ENCODE data around the gene CASK.

DNA sequence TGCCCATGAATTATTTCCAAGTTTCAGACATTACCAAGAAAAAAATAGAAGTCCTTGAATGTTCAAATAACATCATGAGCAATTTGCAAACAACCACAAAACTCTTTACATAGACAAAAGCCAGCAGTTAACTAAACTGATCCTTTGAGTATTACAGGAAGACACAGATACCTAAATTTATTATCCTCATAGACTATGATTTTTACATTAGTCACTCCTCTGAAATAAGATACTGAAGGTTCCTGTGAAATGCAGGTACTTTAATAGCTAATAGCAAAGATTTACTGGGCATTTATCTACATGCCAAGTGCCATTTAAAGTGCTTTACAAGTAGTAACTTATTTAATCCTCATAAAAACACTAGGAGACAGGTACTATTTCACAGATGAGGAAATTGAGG is 161.7 kb downstream of the CASK start:
- TF ChIP-seq CREM (CRISPR knock-in tag; IDR thresholded peaks at IDR 0.05): no peak
- TF ChIP-seq, protein P1, sequence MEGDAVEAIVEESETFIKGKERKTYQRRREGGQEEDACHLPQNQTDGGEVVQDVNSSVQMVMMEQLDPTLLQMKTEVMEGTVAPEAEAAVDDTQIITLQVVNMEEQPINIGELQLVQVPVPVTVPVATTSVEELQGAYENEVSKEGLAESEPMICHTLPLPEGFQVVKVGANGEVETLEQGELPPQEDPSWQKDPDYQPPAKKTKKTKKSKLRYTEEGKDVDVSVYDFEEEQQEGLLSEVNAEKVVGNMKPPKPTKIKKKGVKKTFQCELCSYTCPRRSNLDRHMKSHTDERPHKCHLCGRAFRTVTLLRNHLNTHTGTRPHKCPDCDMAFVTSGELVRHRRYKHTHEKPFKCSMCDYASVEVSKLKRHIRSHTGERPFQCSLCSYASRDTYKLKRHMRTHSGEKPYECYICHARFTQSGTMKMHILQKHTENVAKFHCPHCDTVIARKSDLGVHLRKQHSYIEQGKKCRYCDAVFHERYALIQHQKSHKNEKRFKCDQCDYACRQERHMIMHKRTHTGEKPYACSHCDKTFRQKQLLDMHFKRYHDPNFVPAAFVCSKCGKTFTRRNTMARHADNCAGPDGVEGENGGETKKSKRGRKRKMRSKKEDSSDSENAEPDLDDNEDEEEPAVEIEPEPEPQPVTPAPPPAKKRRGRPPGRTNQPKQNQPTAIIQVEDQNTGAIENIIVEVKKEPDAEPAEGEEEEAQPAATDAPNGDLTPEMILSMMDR (IDR thresholded peaks at IDR 0.05): no peak
- TF ChIP-seq, protein P2, sequence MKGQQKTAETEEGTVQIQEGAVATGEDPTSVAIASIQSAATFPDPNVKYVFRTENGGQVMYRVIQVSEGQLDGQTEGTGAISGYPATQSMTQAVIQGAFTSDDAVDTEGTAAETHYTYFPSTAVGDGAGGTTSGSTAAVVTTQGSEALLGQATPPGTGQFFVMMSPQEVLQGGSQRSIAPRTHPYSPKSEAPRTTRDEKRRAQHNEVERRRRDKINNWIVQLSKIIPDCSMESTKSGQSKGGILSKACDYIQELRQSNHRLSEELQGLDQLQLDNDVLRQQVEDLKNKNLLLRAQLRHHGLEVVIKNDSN (CRISPR knock-in tag; IDR thresholded peaks at IDR 0.05): no peak
- no peak for TF ChIP-seq ESRRA (CRISPR knock-in tag; IDR thresholded peaks at IDR 0.05; ENCODE audit: borderline replicate concordance)

Measured in WTC11 (cell line).